ENCODE data around the gene STK32B.

- TF ChIP-seq NFATC3 (IDR thresholded peaks at IDR 0.05) (no peak), PHB2 (IDR thresholded peaks at IDR 0.05; ENCODE audit: low read depth) (no peak)
Measured at GRCh38 chr4:5500165-5500564, 448.9 kb downstream of the STK32B start.
